ENCODE measurements around the gene LIN7C.
"Not testable (repeated sequence)": the region's sequence is repeated elsewhere in the genome, so short reads cannot be mapped to it uniquely, and the experiment has no call there.

LIN7C gene

GRCh38 chr11:27456140-27456794 lies 50.3 kb downstream of the LIN7C start:
- DNase-seq: no peak
- in situ Hi-C loops (cut with MboI; ENCODE audit: low pct_unique_long_range_greater_than_20kb, low sequenced_read_pairs): no loop called here

GRCh38 chr11:27455667-27456066 lies 50.9 kb downstream of the LIN7C start:
- in situ Hi-C loops (cut with MboI; ENCODE audit: low pct_unique_long_range_greater_than_20kb, low sequenced_read_pairs): no loop called here
- DNase-seq: no peak

- in situ Hi-C loops (cut with MboI; ENCODE audit: low pct_unique_long_range_greater_than_20kb, low sequenced_read_pairs): no loop called here
- no peak for DNase-seq
These were observed 52.9 kb downstream of the LIN7C start for GRCh38 chr11:27453701-27454100.

- DNase-seq: no peak
- in situ Hi-C loops (cut with MboI; ENCODE audit: low pct_unique_long_range_greater_than_20kb, low sequenced_read_pairs): no loop called here
These were observed 54.4 kb downstream of the LIN7C start for GRCh38 chr11:27452147-27452546.

GRCh38 chr11:27451244-27451965 lies 55.2 kb downstream of the LIN7C start:
- DNase-seq: no peak
- in situ Hi-C loops (cut with MboI; ENCODE audit: low pct_unique_long_range_greater_than_20kb, low sequenced_read_pairs): no loop called here

- DNase-seq; in situ Hi-C loops (cut with MboI; ENCODE audit: low pct_unique_long_range_greater_than_20kb, low sequenced_read_pairs): not testable (repeated sequence)
These were observed 58.4 kb downstream of the LIN7C start for GRCh38 chr11:27448184-27448540.

- no peak for DNase-seq
- in situ Hi-C loops (cut with MboI; ENCODE audit: low pct_unique_long_range_greater_than_20kb, low sequenced_read_pairs): no loop called here
These were observed 59.0 kb downstream of the LIN7C start for GRCh38 chr11:27447288-27448183.

- in situ Hi-C loops (cut with MboI; ENCODE audit: low pct_unique_long_range_greater_than_20kb, low sequenced_read_pairs): no loop called here
- DNase-seq: no peak
These were observed 60.9 kb downstream of the LIN7C start for GRCh38 chr11:27445625-27446024.

- no peak for DNase-seq
These were observed 61.8 kb downstream of the LIN7C start for GRCh38 chr11:27444801-27445215.

More at GRCh38 chr11:27444801-27445215, 61.8 kb downstream of the LIN7C start:
- in situ Hi-C loops (cut with MboI; ENCODE audit: low pct_unique_long_range_greater_than_20kb, low sequenced_read_pairs): no loop called here
